HG02678 (cell line): ENCODE results near the gene SHBG.

ENCODE experiments used
- ATAC-seq: cut with Tn5 transposase; IDR thresholded peaks from one replicate; pipeline ENCODE4 v1.9.1; 2021; ENCODE audit warnings: mild to moderate bottlenecking, moderate library complexity; ENCODE audit not compliant: unreplicated experiment

The SHBG gene

DNA sequence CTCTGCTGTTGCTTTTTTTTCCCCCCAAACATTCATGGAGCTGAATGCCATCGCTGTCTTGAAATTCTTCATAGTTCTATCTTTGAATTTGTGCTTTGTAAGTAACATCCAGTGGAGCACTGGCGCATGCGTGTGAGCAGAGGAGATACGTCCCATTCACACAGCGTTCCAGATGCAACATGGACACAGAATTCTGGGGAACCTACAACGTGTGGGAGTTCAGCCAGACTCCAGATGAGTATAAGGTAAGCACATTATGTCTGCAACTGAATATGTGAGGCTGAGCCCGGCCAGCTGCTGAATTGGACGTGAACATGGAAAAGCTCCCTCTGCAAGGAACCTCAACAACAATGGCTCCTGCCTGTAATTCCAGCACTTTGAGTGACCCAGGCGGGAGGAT is 16.5 kb downstream of the SHBG start:
- no peak for ATAC-seq

- no peak for ATAC-seq
Observed at GRCh38 chr17:7647018-7647417, 17.1 kb downstream of the SHBG start.

GRCh38 chr17:7650509-7651096 is 20.7 kb downstream of the SHBG start, which contains the start of gene ATP1B2:
Gene ATP1B2 (plus strand): TSS chr17:7650926. CDS start chr17:7651519, 593 bp downstream.
- peak; percentile 39 for ATAC-seq

GRCh38 chr17:7651097-7651664 is 21.2 kb downstream of the SHBG start:
- ATAC-seq = no peak

DNA sequence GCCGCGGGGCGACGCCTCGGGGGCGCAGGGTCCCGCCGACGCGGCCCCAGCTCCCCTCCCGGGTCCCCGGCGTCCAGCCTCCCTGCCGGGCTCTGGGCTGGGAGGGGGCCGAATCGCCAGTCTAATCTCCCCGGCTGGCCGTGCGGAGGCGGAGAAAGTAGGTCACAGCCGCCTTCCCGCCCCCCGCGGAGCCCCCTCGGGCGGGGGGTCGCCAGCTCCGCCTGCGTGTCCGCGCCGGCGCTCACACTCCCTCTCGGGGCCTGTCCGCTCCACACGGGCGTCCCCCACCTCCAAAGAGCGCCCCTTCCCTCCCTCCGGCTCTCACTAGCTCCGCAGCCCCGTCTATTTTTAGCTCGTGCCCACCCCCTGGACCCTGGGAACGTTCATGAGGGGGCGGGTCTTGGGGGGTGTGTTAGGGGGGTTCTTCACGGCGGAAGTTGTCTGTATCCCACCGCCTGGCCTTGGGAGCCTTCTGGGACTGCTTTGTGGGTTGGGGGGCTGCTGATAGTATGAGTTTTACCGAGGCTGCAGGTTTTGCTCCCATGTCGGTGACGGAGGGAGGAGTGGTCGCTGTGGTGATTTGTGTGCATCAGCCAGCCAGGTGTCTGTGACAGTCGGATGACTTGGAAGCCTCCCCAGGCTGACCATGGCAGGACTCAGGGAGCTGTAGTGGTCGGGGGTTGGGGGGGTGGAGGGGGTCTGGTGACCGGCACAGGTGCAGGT is 21.9 kb downstream of the SHBG start:
- ATAC-seq = no peak

DNA sequence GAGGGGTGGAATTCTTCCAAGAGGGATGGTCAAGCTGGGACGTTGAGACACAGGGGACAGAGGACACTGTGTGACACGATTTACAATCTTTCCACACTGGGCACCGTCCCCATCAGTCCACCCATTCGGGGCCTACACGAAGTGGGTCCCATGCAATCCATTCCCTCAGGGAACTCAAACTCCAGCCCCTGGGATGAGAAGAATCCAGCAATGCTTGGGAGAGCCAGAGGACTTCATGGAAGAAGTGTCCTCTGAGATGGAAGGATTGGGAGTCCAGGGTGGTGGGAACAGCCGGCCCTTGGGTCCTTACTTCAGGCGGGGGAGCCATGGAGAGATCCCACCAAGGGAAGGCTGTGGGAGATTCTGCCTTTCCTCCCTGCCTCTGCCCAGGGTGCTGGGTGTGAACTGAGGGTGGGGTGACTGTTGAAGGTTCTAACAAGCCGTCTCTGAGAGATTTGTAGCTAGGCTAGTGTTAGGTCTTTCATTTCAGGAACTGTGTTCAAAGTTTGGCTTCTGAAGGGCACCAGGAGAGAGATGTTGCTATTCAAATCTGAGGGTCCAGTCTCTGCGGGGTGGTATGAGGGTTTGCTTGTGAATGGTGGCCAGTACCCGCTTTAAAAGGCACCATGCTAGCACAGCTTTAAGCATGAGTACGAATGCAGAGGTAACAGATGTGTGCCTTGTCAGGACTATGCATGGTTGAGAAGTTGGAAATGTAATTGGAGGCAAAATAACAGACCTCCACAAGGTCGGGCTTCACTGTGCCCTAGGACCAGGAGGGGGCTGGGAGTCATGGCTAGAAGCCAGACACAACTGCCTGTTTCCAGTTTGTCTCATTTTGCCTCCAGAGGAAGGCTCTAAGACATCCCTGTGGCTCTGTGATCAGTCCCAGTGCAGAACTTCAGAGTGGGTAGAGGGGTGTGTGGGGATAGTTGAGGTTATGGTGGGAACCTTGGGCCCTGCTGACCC is 22.7 kb downstream of the SHBG start:
- no peak for ATAC-seq

GRCh38 chr17:7654832-7655540 is 25.1 kb downstream of the SHBG start:
- ATAC-seq = no peak

DNA sequence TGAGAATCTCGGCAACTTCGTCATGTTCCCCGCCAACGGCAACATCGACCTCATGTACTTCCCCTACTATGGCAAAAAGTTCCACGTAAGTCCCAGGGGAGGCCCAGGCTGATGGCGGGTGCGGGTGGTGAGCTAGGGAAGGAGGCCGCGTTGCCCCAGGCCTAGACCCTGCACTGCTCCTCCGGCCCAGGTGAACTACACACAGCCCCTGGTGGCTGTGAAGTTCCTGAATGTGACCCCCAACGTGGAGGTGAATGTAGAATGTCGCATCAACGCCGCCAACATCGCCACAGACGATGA is 25.6 kb downstream of the SHBG start:
- ATAC-seq = no peak

GRCh38 chr17:7656958-7657609 is 27.1 kb downstream of the SHBG start:
- ATAC-seq = no peak

DNA sequence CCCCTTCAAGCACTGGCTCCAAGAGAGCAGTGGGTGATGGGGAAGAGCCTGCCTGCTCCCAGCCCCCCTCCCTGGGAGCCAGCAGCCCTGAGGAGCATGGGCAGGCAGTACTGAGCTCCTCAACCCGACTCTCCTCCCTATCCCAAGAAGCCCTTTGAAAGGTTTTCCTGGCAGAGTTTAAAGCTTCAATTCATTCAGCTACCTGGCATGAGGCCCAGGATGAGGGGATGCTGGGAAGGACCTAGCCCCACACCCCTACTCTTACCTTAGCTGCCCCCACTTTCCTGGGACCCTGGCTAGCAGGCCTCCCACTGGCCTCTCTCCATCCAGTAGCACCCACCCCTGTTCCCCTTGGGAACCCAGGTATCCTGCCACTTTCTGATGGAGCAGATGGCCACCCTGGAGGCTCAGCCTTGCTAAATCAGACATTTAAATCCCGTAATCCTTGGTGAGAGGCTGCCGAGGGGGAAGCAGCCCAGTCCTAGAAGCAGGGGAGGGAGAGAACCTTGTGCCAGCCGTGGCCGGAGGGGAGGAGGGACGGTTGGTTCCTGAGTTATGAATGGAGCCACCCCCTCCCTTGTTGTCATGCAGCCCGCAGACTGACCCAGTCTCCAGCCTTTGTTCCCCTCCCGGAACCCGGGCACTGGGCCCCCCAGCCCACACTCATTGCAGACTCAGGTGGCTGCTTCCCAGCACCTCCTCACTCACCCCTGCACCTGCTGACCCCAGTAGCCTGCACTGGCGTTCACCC is 37.9 kb downstream of the SHBG start:
- ATAC-seq = no peak

- no peak for ATAC-seq
Observed at GRCh38 chr17:7668482-7668881, 38.5 kb downstream of the SHBG start.

- ATAC-seq = no peak
Observed at GRCh38 chr17:7673239-7673638, 43.3 kb downstream of the SHBG start.

DNA sequence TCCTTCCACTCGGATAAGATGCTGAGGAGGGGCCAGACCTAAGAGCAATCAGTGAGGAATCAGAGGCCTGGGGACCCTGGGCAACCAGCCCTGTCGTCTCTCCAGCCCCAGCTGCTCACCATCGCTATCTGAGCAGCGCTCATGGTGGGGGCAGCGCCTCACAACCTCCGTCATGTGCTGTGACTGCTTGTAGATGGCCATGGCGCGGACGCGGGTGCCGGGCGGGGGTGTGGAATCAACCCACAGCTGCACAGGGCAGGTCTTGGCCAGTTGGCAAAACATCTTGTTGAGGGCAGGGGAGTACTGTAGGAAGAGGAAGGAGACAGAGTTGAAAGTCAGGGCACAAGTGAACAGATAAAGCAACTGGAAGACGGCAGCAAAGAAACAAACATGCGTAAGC is 45.0 kb downstream of the SHBG start:
- no peak for ATAC-seq

DNA sequence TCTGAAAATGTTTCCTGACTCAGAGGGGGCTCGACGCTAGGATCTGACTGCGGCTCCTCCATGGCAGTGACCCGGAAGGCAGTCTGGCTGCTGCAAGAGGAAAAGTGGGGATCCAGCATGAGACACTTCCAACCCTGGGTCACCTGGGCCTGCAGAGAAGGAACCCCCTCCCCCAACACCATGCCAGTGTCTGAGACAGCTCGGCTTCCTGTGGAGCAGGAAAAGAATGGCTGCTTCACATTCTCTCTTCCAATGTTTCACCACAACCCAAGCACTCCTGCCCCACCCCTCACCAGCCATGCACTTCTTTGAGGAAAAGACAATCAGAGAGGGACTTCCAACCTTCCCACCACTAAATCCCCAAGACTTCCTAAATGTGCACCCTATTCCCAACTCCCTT is 46.6 kb downstream of the SHBG start:
- no peak for ATAC-seq

DNA sequence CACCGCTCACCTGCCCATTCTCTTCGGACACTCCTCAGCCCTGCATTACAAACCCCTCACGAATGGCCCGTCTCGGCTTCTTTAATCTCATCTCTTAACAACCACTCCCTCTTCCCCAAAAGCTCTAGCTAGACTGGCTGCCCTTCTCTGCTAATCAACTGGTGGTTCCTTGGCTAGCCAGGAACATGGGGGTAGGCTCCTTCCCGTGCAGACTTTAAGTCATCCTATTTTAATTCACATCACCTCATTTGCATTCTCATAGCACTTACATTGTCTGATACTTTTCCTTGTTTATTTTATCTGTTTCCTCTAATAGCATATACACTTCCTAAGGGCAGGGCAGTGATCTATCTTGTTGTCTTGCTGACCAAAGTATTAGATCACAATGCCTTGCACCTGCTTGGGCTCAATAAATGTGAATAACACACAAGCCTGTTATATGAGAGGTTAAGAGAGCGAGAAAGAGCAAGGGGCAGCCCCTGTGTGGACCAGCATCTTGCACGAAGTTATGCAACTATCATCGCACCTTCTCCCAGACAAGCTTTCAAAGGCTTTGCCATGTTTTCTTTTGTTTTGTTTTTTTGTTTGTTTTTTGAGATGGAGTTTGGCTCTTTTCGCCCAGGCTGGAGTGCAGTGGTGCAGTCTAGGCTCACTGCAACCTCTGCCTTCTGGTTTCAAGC is 47.6 kb downstream of the SHBG start:
- ATAC-seq = no peak
